B cell (primary cell): Measurements from ENCODE around the gene GABPB2.

Experiments used
- CTCF ChIP-seq: fragments of 200-600 bp; IDR thresholded peaks from one replicate; pipeline ENCODE4 v1.8.0; 2022; ENCODE audit warnings: antibody characterized with exemption, mild to moderate bottlenecking
- EZH2 ChIP-seq: IDR thresholded peaks from 2 replicates; pipeline ENCODE4 v1.6.1; 2012; ENCODE audit warnings: borderline replicate concordance, low read depth, mild to moderate bottlenecking, moderate library complexity, low read length; ENCODE audit not compliant: insufficient read depth, poor library complexity, severe bottlenecking

GRCh38 chr1:151166505-151166956 lies 96.0 kb downstream of the GABPB2 start:
- TF ChIP-seq CTCF: no peak
- TF ChIP-seq EZH2: no peak
